ENCODE results near the gene TNFAIP8.

GRCh38 chr5:119357270-119357669 is 1.5 kb downstream of the TNFAIP8 start:
- TF ChIP-seq CTCF (IDR thresholded peaks at IDR 0.05; ENCODE audit: insufficient read depth, low read depth, low read length): no peak
- TF ChIP-seq EZH2 (IDR thresholded peaks at IDR 0.05; ENCODE audit: insufficient read depth, low read length): no peak
